ENCODE measurements around the gene MUC5B. TPM values are rescaled to one million over a fixed set of nuclear protein-coding genes. Genes with fewer than 3 reads are reported as not detected.

MUC5B gene
- total RNA-seq = under 0.01 TPM in 1 of 2 replicates, not detected in the other

GRCh38 chr11:1222491-1223345 lies at the start of gene MUC5B:
MUC5B (plus strand) TSS chr11:1223066; CDS start chr11:1223124, 58 bp downstream.

GRCh38 chr11:1309498-1310317 lies 86.8 kb downstream of the MUC5B start, which contains the start of gene TOLLIP:
TOLLIP (minus strand) TSS chr11:1309632; CDS start chr11:1309498, 134 bp downstream.

Small RNAs within 50 kb of the gene (small RNA-seq; reads per million reads assigned to genes)
- gene MIR6744 = not detected

Other genes starting within 250 kb of the MUC5B start
- not detected in 2 replicates for gene MUC6, start 186.3 kb upstream of the MUC5B start, total RNA-seq
- gene MUC2, start 148.2 kb upstream of the MUC5B start, total RNA-seq = not detected in 2 replicates
- not detected in 2 replicates for gene MUC5AC, start 65.1 kb upstream of the MUC5B start, total RNA-seq
- gene TOLLIP, start 86.6 kb downstream of the MUC5B start, total RNA-seq = 23.0 and 23.3 TPM in 2 replicates
- gene BRSK2, start 166.9 kb downstream of the MUC5B start, total RNA-seq = 0.36 and 0.53 TPM in 2 replicates